SK-N-SH treated with all-trans-retinoic acid at 6 μM for 48 hours (cell line): ENCODE measurements around the gene PRDM10.

ENCODE experiments used
- ATAC-seq: fragments of 200-7000 bp; cut with Tn5 transposase; 3 replicates; pipeline ENCODE4 v1.9.1; 2020; ENCODE audit warnings: mild to moderate bottlenecking, moderate library complexity
- ARNTL ChIP-seq: fragments of 450-650 bp; formaldehyde crosslinking; IDR thresholded peaks from 2 replicates; pipeline ENCODE4 v1.5.0; 2020; ENCODE audit warnings: low read depth, mild to moderate bottlenecking, moderate library complexity, borderline replicate concordance
- BACH2 ChIP-seq: fragments of 250-450 bp; sonication (Bioruptor Pico); IDR thresholded peaks from 2 replicates; pipeline ENCODE4 v1.9.0; 2021; ENCODE audit warnings: mild to moderate bottlenecking, borderline replicate concordance
- CREB5 ChIP-seq: fragments of 250-450 bp; sonication (Bioruptor Pico); IDR thresholded peaks from 2 replicates; pipeline ENCODE4 v1.5.1; 2020; ENCODE audit warnings: low read depth, mild to moderate bottlenecking, moderate library complexity
- CSDC2 ChIP-seq: fragments of 250-450 bp; sonication (Bioruptor Pico); IDR thresholded peaks from 2 replicates; pipeline ENCODE4 v1.5.0; 2020; ENCODE audit warnings: mild to moderate bottlenecking, moderate library complexity
- ESRRG ChIP-seq: fragments of 250-450 bp; sonication (Bioruptor Pico); IDR thresholded peaks from 2 replicates; pipeline ENCODE4 v1.6.1; 2021; ENCODE audit warnings: mild to moderate bottlenecking
- ISL1 ChIP-seq: fragments of 250-450 bp; sonication (Bioruptor Pico); IDR thresholded peaks from 2 replicates; pipeline ENCODE4 v2.1.2; 2022; ENCODE audit warnings: mild to moderate bottlenecking, moderate library complexity
- OSR1 ChIP-seq: fragments of 250-450 bp; sonication (Bioruptor Pico); IDR thresholded peaks from 2 replicates; pipeline ENCODE4 v1.8.0; 2022; ENCODE audit warnings: moderate library complexity, mild to moderate bottlenecking, inconsistent platforms
- POU6F1 ChIP-seq: fragments of 250-450 bp; sonication (Bioruptor Pico); IDR thresholded peaks from 2 replicates; pipeline ENCODE4 v1.8.0; 2021; ENCODE audit warnings: low read depth, mild to moderate bottlenecking, moderate library complexity, borderline replicate concordance
- RARB ChIP-seq: fragments of 250-450 bp; sonication (Bioruptor Pico); IDR thresholded peaks from 2 replicates; pipeline ENCODE4 v1.8.0; 2021; ENCODE audit warnings: mild to moderate bottlenecking, moderate library complexity
- TCF4 ChIP-seq: fragments of 250-450 bp; sonication (Bioruptor Pico); IDR thresholded peaks from 2 replicates; pipeline ENCODE4 v1.8.0; 2021; ENCODE audit warnings: mild to moderate bottlenecking, moderate library complexity, borderline replicate concordance
- TOX ChIP-seq: fragments of 250-450 bp; sonication (Bioruptor Pico); IDR thresholded peaks from 2 replicates; pipeline ENCODE4 v1.8.0; 2021; ENCODE audit warnings: mild to moderate bottlenecking, moderate library complexity, borderline replicate concordance
- ZC3H10 ChIP-seq: fragments of 250-450 bp; sonication (Bioruptor Pico); IDR thresholded peaks from 2 replicates; pipeline ENCODE4 v1.5.1; 2021; ENCODE audit warnings: mild to moderate bottlenecking, moderate library complexity
- ZFP3 ChIP-seq: fragments of 250-450 bp; sonication (Bioruptor Pico); IDR thresholded peaks from 2 replicates; pipeline ENCODE4 v1.5.0; 2020; ENCODE audit warnings: mild to moderate bottlenecking, moderate library complexity
- ZFP30 ChIP-seq: fragments of 450-650 bp; formaldehyde crosslinking; IDR thresholded peaks from 2 replicates; pipeline ENCODE4 v1.5.0; 2022; ENCODE audit warnings: mild to moderate bottlenecking, moderate library complexity
- ZNF565 ChIP-seq: fragments of 450-650 bp; formaldehyde crosslinking; conservative IDR thresholded peaks from 2 replicates; pipeline ENCODE4 v1.5.0; 2020; ENCODE audit warnings: low read depth, mild to moderate bottlenecking, moderate library complexity
- ZNF8 ChIP-seq: fragments of 450-650 bp; formaldehyde crosslinking; IDR thresholded peaks from 2 replicates; pipeline ENCODE4 v1.5.0; 2020; ENCODE audit warnings: mild to moderate bottlenecking, moderate library complexity
- TF ChIP-seq, protein P1 (sequence below): fragments of 250-450 bp; sonication (Bioruptor Pico); IDR thresholded peaks from 2 replicates; pipeline ENCODE4 v1.5.0; 2020; ENCODE audit warnings: mild to moderate bottlenecking, moderate library complexity
- TF ChIP-seq, protein P2 (sequence below): fragments of 250-450 bp; sonication (Bioruptor Pico); IDR thresholded peaks from 2 replicates; pipeline ENCODE4 v1.5.1; 2021; ENCODE audit warnings: mild to moderate bottlenecking, moderate library complexity
- TF ChIP-seq, protein P3 (sequence below): fragments of 250-450 bp; sonication (Bioruptor Pico); IDR thresholded peaks from 2 replicates; pipeline ENCODE4 v1.8.0; 2020; ENCODE audit warnings: mild to moderate bottlenecking, moderate library complexity, borderline replicate concordance

PRDM10 gene

DNA sequence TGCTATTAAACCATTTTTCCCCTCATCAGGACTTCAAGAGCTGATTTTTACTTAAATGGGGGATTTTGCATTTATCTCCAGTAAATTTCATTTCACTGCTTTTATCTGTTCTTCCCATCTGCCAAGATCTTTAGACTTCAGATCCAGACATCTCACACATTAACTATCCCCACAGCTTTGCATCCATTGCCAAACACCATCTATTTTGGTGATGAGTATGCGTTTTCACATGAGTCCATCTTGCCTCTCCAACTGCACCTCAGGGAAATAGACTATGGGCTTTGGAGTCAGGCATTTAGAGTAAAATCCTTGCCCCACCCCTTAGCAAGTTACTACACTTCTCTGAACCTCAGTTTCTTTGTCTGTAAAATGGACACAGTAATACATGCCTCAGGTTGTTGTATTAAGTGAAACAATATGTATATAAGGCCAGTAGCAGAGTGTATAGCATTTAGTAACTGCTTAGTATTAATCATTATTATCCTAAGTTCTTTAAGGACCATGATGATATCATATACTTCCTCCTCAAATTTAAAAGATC, 53.6 kb downstream of the PRDM10 start:
- ATAC-seq: no peak
- TF ChIP-seq TCF4 (CRISPR knock-in tag) (no peak), BACH2 (CRISPR knock-in tag) (no peak), CSDC2 (no peak), ZFP30 (CRISPR knock-in tag) (no peak), POU6F1 (CRISPR knock-in tag) (no peak), OSR1 (CRISPR knock-in tag) (no peak), ARNTL (no peak), TOX (CRISPR knock-in tag) (no peak)
- TF ChIP-seq, protein P1, sequence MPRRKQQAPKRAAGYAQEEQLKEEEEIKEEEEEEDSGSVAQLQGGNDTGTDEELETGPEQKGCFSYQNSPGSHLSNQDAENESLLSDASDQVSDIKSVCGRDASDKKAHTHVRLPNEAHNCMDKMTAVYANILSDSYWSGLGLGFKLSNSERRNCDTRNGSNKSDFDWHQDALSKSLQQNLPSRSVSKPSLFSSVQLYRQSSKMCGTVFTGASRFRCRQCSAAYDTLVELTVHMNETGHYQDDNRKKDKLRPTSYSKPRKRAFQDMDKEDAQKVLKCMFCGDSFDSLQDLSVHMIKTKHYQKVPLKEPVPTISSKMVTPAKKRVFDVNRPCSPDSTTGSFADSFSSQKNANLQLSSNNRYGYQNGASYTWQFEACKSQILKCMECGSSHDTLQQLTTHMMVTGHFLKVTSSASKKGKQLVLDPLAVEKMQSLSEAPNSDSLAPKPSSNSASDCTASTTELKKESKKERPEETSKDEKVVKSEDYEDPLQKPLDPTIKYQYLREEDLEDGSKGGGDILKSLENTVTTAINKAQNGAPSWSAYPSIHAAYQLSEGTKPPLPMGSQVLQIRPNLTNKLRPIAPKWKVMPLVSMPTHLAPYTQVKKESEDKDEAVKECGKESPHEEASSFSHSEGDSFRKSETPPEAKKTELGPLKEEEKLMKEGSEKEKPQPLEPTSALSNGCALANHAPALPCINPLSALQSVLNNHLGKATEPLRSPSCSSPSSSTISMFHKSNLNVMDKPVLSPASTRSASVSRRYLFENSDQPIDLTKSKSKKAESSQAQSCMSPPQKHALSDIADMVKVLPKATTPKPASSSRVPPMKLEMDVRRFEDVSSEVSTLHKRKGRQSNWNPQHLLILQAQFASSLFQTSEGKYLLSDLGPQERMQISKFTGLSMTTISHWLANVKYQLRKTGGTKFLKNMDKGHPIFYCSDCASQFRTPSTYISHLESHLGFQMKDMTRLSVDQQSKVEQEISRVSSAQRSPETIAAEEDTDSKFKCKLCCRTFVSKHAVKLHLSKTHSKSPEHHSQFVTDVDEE (CRISPR knock-in tag): no peak

GRCh38 chr11:129947474-129947873, 55.2 kb downstream of the PRDM10 start:
- ATAC-seq: no peak
- TF ChIP-seq, protein P2, sequence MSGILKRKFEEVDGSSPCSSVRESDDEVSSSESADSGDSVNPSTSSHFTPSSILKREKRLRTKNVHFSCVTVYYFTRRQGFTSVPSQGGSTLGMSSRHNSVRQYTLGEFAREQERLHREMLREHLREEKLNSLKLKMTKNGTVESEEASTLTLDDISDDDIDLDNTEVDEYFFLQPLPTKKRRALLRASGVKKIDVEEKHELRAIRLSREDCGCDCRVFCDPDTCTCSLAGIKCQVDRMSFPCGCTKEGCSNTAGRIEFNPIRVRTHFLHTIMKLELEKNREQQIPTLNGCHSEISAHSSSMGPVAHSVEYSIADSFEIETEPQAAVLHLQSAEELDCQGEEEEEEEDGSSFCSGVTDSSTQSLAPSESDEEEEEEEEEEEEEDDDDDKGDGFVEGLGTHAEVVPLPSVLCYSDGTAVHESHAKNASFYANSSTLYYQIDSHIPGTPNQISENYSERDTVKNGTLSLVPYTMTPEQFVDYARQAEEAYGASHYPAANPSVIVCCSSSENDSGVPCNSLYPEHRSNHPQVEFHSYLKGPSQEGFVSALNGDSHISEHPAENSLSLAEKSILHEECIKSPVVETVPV (CRISPR knock-in tag): no peak
- TF ChIP-seq ZFP3 (CRISPR knock-in tag): no peak
- no peak for TF ChIP-seq ZFP30 (CRISPR knock-in tag)
- TF ChIP-seq ZNF8 (CRISPR knock-in tag): no peak
- no peak for TF ChIP-seq ZC3H10 (CRISPR knock-in tag)
- TF ChIP-seq ISL1 (CRISPR knock-in tag): no peak
- no peak for TF ChIP-seq CSDC2
- no peak for TF ChIP-seq OSR1 (CRISPR knock-in tag)
- no peak for TF ChIP-seq ARNTL
- no peak for TF ChIP-seq BACH2 (CRISPR knock-in tag)
- no peak for TF ChIP-seq TCF4 (CRISPR knock-in tag)
- TF ChIP-seq, all 23 proteins: peak for 0

GRCh38 chr11:129946965-129947364, 55.7 kb downstream of the PRDM10 start:
- ATAC-seq: no peak

More at GRCh38 chr11:129946965-129947364, 55.7 kb downstream of the PRDM10 start:
- TF ChIP-seq TOX (CRISPR knock-in tag) (no peak), CREB5 (CRISPR knock-in tag) (no peak), CSDC2 (no peak), RARB (no peak), TCF4 (CRISPR knock-in tag) (no peak), ZNF565 (no peak), ESRRG (no peak)
- TF ChIP-seq, protein P3, sequence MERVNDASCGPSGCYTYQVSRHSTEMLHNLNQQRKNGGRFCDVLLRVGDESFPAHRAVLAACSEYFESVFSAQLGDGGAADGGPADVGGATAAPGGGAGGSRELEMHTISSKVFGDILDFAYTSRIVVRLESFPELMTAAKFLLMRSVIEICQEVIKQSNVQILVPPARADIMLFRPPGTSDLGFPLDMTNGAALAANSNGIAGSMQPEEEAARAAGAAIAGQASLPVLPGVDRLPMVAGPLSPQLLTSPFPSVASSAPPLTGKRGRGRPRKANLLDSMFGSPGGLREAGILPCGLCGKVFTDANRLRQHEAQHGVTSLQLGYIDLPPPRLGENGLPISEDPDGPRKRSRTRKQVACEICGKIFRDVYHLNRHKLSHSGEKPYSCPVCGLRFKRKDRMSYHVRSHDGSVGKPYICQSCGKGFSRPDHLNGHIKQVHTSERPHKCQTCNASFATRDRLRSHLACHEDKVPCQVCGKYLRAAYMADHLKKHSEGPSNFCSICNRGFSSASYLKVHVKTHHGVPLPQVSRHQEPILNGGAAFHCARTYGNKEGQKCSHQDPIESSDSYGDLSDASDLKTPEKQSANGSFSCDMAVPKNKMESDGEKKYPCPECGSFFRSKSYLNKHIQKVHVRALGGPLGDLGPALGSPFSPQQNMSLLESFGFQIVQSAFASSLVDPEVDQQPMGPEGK: no peak
- TF ChIP-seq, protein P2 (CRISPR knock-in tag): no peak
